ENCODE measurements around the gene AGA. TPM values are rescaled to one million over a fixed set of nuclear protein-coding genes. Genes with fewer than 3 reads are reported as not detected.

Gene AGA
- total and polyA plus RNA-seq, 4 donors, result 13.3 to 25.3 (median 20.2) TPM

- WGBS, 2 donors, result 93 to 94% methylated on average over 1 of the region's 1 CpG
- H3K36me3 ChIP-seq (ENCODE audit: control insufficient read depth in 4 of 4, insufficient read depth in 4 of 4, low read length in 4 of 4), result no peaks in the 10 kb centered on the region
- no peaks in the 10 kb centered on the region for H3K9me3 ChIP-seq (ENCODE audit: control insufficient read depth in 4 of 4, insufficient read depth in 3 of 4, low read length in 3 of 4)
- H3K27me3 ChIP-seq (ENCODE audit: control insufficient read depth in 3 of 3, insufficient read depth in 3 of 3, low read length in 2 of 3), result no peaks in the 10 kb centered on the region
- TF ChIP-seq CTCF (IDR thresholded peaks at IDR 0.05; ENCODE audit: control extremely low read depth, extremely low read depth), result no peak
- H3K4me1 ChIP-seq (ENCODE audit: control insufficient read depth in 5 of 5, insufficient read depth in 5 of 5, low read length in 5 of 5), result no peaks in the 10 kb centered on the region
- ATAC-seq (ENCODE audit: insufficient read depth, low FRiP score), result no peak
- H3K9ac ChIP-seq (ENCODE audit: insufficient read depth in 1 of 2, low read length in 2 of 2), result no peak overlapping the region
- no peak overlapping the region for H3K4me3 ChIP-seq
- no peak overlapping the region for H3K27ac ChIP-seq (ENCODE audit: low read depth in 1 of 2, low read length in 1 of 2)
- no peak for DNase-seq
Measured at GRCh38 chr4:177489471-177490246, 47.4 kb upstream of the AGA start.

- no peak overlapping the region for H3K9ac ChIP-seq (ENCODE audit: insufficient read depth in 1 of 2, low read length in 2 of 2)
- H3K27me3 ChIP-seq (ENCODE audit: control insufficient read depth in 3 of 3, insufficient read depth in 3 of 3, low read length in 2 of 3), result no peaks in the 10 kb centered on the region
- no peaks in the 10 kb centered on the region for H3K36me3 ChIP-seq (ENCODE audit: control insufficient read depth in 4 of 4, insufficient read depth in 4 of 4, low read length in 4 of 4)
- H3K4me1 ChIP-seq (ENCODE audit: control insufficient read depth in 5 of 5, insufficient read depth in 5 of 5, low read length in 5 of 5), result no peaks in the 10 kb centered on the region
- no peak for TF ChIP-seq CTCF (IDR thresholded peaks at IDR 0.05; ENCODE audit: control extremely low read depth, extremely low read depth)
- H3K9me3 ChIP-seq (ENCODE audit: control insufficient read depth in 4 of 4, insufficient read depth in 3 of 4, low read length in 3 of 4), result no peaks in the 10 kb centered on the region
- no peak overlapping the region for H3K4me3 ChIP-seq
- ATAC-seq (ENCODE audit: insufficient read depth, low FRiP score) (no peak), DNase-seq (no peak)
- WGBS, 2 donors, result 84 to 97% methylated on average over 1 of the region's 1 CpG
- no peak overlapping the region for H3K27ac ChIP-seq (ENCODE audit: low read depth in 1 of 2, low read length in 1 of 2)
Measured at GRCh38 chr4:177487977-177488376, 45.7 kb upstream of the AGA start.

- H3K9me3 ChIP-seq (ENCODE audit: control insufficient read depth in 4 of 4, insufficient read depth in 3 of 4, low read length in 3 of 4), result no peaks in the 10 kb centered on the region
- H3K27me3 ChIP-seq (ENCODE audit: control insufficient read depth in 3 of 3, insufficient read depth in 3 of 3, low read length in 2 of 3), result no peaks in the 10 kb centered on the region
- no peaks in the 10 kb centered on the region for H3K4me1 ChIP-seq (ENCODE audit: control insufficient read depth in 5 of 5, insufficient read depth in 5 of 5, low read length in 5 of 5)
- 97 to 98% methylated on average over 1 of the region's 1 CpG for WGBS, 2 donors
- no peak for TF ChIP-seq CTCF (IDR thresholded peaks at IDR 0.05; ENCODE audit: control extremely low read depth, extremely low read depth)
- ATAC-seq (ENCODE audit: insufficient read depth, low FRiP score) (no peak), DNase-seq (no peak)
- no peak overlapping the region for H3K9ac ChIP-seq (ENCODE audit: insufficient read depth in 1 of 2, low read length in 2 of 2)
- H3K36me3 ChIP-seq (ENCODE audit: control insufficient read depth in 4 of 4, insufficient read depth in 4 of 4, low read length in 4 of 4), result no peaks in the 10 kb centered on the region
- H3K4me3 ChIP-seq, result no peak overlapping the region
- no peak overlapping the region for H3K27ac ChIP-seq (ENCODE audit: low read depth in 1 of 2, low read length in 1 of 2)
Measured at GRCh38 chr4:177485528-177485927, 43.3 kb upstream of the AGA start.

GRCh38 chr4:177484613-177485021 lies 42.4 kb upstream of the AGA start:
- Histone ChIP-seq H3K36me3 (ENCODE audit: control insufficient read depth in 4 of 4, insufficient read depth in 4 of 4, low read length in 4 of 4) (no peaks in the 10 kb centered on the region), H3K9ac (ENCODE audit: insufficient read depth in 1 of 2, low read length in 2 of 2) (no peak overlapping the region), H3K4me3 (no peak overlapping the region), H3K27me3 (ENCODE audit: control insufficient read depth in 3 of 3, insufficient read depth in 3 of 3, low read length in 2 of 3) (no peaks in the 10 kb centered on the region), H3K27ac (ENCODE audit: low read depth in 1 of 2, low read length in 1 of 2) (no peak overlapping the region), H3K4me1 (ENCODE audit: control insufficient read depth in 5 of 5, insufficient read depth in 5 of 5, low read length in 5 of 5) (no peaks in the 10 kb centered on the region), H3K9me3 (ENCODE audit: control insufficient read depth in 4 of 4, insufficient read depth in 3 of 4, low read length in 3 of 4) (no peaks in the 10 kb centered on the region)
- TF ChIP-seq CTCF (IDR thresholded peaks at IDR 0.05; ENCODE audit: control extremely low read depth, extremely low read depth), result no peak
- WGBS, 2 donors, result 72 to 82% methylated on average over 1 of the region's 1 CpG
- ATAC-seq (ENCODE audit: insufficient read depth, low FRiP score), result no peak
- DNase-seq, result no peak
